ENCODE results near the gene NUDCD3. TPM values are rescaled to one million over a fixed set of nuclear protein-coding genes. Genes with fewer than 3 reads are reported as not detected.

Gene NUDCD3
- total and polyA plus RNA-seq, 2 of the 8 experiments (the other 6 are each of a cell fraction or from before 2014, with no cell fraction given) = 35.2 to 93.7 TPM

- no peak for TF ChIP-seq CHD7 (IDR thresholded peaks at IDR 0.05; ENCODE audit: insufficient replicate concordance, low read length)
- no peak for TF ChIP-seq KDM1A (IDR thresholded peaks at IDR 0.05; ENCODE audit: borderline replicate concordance, low read length)
- no peak for TF ChIP-seq TAF7 (optimal IDR thresholded peaks at IDR 0.05; ENCODE audit: borderline replicate concordance, low read depth, low read length)
- TF ChIP-seq BRCA1 (IDR thresholded peaks at IDR 0.05; ENCODE audit: low read depth, low read length) = no peak
- TF ChIP-seq, protein P1, sequence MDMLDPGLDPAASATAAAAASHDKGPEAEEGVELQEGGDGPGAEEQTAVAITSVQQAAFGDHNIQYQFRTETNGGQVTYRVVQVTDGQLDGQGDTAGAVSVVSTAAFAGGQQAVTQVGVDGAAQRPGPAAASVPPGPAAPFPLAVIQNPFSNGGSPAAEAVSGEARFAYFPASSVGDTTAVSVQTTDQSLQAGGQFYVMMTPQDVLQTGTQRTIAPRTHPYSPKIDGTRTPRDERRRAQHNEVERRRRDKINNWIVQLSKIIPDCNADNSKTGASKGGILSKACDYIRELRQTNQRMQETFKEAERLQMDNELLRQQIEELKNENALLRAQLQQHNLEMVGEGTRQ (IDR thresholded peaks at IDR 0.05; ENCODE audit: low read length) = no peak
- TF ChIP-seq TCF12 (IDR thresholded peaks at IDR 0.05; ENCODE audit: low read depth, low read length) = no peak
- no peak for TF ChIP-seq JUN (IDR thresholded peaks at IDR 0.05; ENCODE audit: low read depth, low read length)
- TF ChIP-seq FOSL1 (IDR thresholded peaks at IDR 0.05; ENCODE audit: insufficient read depth, low read depth, low read length) = no peak
- no peak for TF ChIP-seq CBX5 (IDR thresholded peaks at IDR 0.05; ENCODE audit: low read depth, low read length)
Observed at GRCh38 chr7:44372560-44373417, 117.7 kb downstream of the NUDCD3 start (continued).

Data from H1 (cell line).